HL-60 (cell line): Measurements from ENCODE around the gene CHAD.
"Not testable (repeated sequence)": the region's sequence is repeated elsewhere in the genome, so short reads cannot be mapped to it uniquely, and the experiment has no call there.

Experiments
- DNase-seq, 2 experiments: peaks; one replicate each; pipeline ENCODE4 v3.0.0-alpha.2; 2010 to 2020; ENCODE audit warnings: low read depth in 1 of 2, low spot score in 1 of 2
- H3K27ac ChIP-seq: fragments of 250-450 bp; sonication (Bioruptor Pico); replicated peaks from 2 replicates; pipeline ENCODE4 v1.5.1; 2020; ENCODE audit warnings: mild to moderate bottlenecking, moderate library complexity
- H3K27me3 ChIP-seq: fragments of 250-450 bp; sonication (Bioruptor Pico); 2 replicates; pipeline ENCODE4 v1.5.1; 2021; ENCODE audit warnings: mild to moderate bottlenecking, moderate library complexity; ENCODE audit not compliant: insufficient read depth, poor library complexity, severe bottlenecking
- H3K4me3 ChIP-seq: replicated peaks from 2 replicates; pipeline ENCODE4 v1.5.1; 2011; ENCODE audit warnings: mild to moderate bottlenecking, control low read depth, low read length; ENCODE audit not compliant: insufficient read depth
- GABPA ChIP-seq: IDR thresholded peaks from 2 replicates; pipeline ENCODE4 v1.6.1; 2012; ENCODE audit warnings: low read depth
- POLR2AphosphoS5 ChIP-seq: IDR thresholded peaks from 2 replicates; pipeline ENCODE4 v1.6.1; 2012; ENCODE audit warnings: low read depth
- REST ChIP-seq: IDR thresholded peaks from 2 replicates; pipeline ENCODE4 v1.6.1; 2012; ENCODE audit warnings: low read depth; ENCODE audit not compliant: insufficient replicate concordance
- SPI1 ChIP-seq: IDR thresholded peaks from 2 replicates; pipeline ENCODE4 v1.6.1; 2012; ENCODE audit warnings: low read depth, mild to moderate bottlenecking, borderline replicate concordance
- TF ChIP-seq, protein P1 (sequence below): IDR thresholded peaks from one replicate; pipeline ENCODE4 v1.5.1; 2011; ENCODE audit warnings: low read length, control low read depth, inconsistent platforms; ENCODE audit not compliant: insufficient read depth

CHAD gene

GRCh38 chr17:50430821-50431618, 37.7 kb downstream of the CHAD start:
- H3K27ac ChIP-seq = no peak overlapping the region
- no peak overlapping the region for H3K4me3 ChIP-seq
- no peak for DNase-seq
- TF ChIP-seq SPI1 = no peak
- peaks cover 3% of the 10 kb centered on the region for H3K27me3 ChIP-seq

- Histone ChIP-seq H3K4me3 (no peak overlapping the region), H3K27me3 (peaks cover 3% of the 10 kb centered on the region), H3K27ac (no peak overlapping the region)
- TF ChIP-seq, protein P1, sequence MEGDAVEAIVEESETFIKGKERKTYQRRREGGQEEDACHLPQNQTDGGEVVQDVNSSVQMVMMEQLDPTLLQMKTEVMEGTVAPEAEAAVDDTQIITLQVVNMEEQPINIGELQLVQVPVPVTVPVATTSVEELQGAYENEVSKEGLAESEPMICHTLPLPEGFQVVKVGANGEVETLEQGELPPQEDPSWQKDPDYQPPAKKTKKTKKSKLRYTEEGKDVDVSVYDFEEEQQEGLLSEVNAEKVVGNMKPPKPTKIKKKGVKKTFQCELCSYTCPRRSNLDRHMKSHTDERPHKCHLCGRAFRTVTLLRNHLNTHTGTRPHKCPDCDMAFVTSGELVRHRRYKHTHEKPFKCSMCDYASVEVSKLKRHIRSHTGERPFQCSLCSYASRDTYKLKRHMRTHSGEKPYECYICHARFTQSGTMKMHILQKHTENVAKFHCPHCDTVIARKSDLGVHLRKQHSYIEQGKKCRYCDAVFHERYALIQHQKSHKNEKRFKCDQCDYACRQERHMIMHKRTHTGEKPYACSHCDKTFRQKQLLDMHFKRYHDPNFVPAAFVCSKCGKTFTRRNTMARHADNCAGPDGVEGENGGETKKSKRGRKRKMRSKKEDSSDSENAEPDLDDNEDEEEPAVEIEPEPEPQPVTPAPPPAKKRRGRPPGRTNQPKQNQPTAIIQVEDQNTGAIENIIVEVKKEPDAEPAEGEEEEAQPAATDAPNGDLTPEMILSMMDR = no peak
- TF ChIP-seq POLR2AphosphoS5 (no peak), REST (no peak), GABPA (no peak), SPI1 (no peak)
- no peak for DNase-seq
Measured at GRCh38 chr17:50429793-50430192, 38.9 kb downstream of the CHAD start.

- Histone ChIP-seq H3K4me3 (no peak overlapping the region), H3K27me3 (peaks cover 3% of the 10 kb centered on the region), H3K27ac (no peak overlapping the region)
- DNase-seq = no peak
- no peak for TF ChIP-seq REST
- TF ChIP-seq SPI1 = no peak
- no peak for TF ChIP-seq GABPA
- TF ChIP-seq POLR2AphosphoS5 = no peak
- TF ChIP-seq, protein P1 = no peak
Measured at GRCh38 chr17:50428831-50429424, 39.8 kb downstream of the CHAD start.

GRCh38 chr17:50428126-50428525, 40.6 kb downstream of the CHAD start:
- not testable (repeated sequence) for H3K27ac ChIP-seq, DNase-seq, H3K27me3 ChIP-seq, H3K4me3 ChIP-seq
